SK-N-SH treated with all-trans-retinoic acid at 6 μM for 48 hours (cell line): ENCODE data around the gene TM7SF2.

Experiments
- ARNTL ChIP-seq: fragments of 450-650 bp; formaldehyde crosslinking; IDR thresholded peaks from 2 replicates; pipeline ENCODE4 v1.5.0; 2020; ENCODE audit warnings: low read depth, mild to moderate bottlenecking, moderate library complexity, borderline replicate concordance
- ISL1 ChIP-seq: fragments of 250-450 bp; sonication (Bioruptor Pico); IDR thresholded peaks from 2 replicates; pipeline ENCODE4 v2.1.2; 2022; ENCODE audit warnings: mild to moderate bottlenecking, moderate library complexity
- RARB ChIP-seq: fragments of 250-450 bp; sonication (Bioruptor Pico); IDR thresholded peaks from 2 replicates; pipeline ENCODE4 v1.8.0; 2021; ENCODE audit warnings: mild to moderate bottlenecking, moderate library complexity
- TF ChIP-seq, protein P1 (sequence below): fragments of 250-450 bp; sonication (Bioruptor Pico); IDR thresholded peaks from 2 replicates; pipeline ENCODE4 v1.5.1; 2020; ENCODE audit warnings: low read depth, mild to moderate bottlenecking, moderate library complexity

DNA sequence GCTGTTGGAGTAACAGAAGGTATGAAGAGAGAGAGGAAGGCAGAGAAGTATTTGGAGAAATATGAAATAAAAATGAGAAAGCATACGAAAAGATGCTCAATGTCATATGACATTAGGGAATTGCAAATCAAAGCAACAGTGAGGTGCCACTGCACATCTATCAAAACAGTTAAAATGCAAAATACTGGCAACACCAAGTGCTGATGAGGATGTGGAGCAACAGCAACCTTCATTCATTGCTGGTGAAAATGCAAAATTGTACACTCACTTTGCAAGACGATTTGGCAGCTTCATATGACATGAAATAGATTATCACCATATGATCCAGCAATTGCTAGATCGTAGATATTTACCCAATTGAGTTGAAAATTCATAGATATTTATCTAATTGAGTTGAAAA, 49.0 kb downstream of the TM7SF2 start:
- no peak for TF ChIP-seq ARNTL
- TF ChIP-seq ISL1 (CRISPR knock-in tag): no peak
- no peak for TF ChIP-seq RARB (CRISPR knock-in tag)
- TF ChIP-seq, protein P1, sequence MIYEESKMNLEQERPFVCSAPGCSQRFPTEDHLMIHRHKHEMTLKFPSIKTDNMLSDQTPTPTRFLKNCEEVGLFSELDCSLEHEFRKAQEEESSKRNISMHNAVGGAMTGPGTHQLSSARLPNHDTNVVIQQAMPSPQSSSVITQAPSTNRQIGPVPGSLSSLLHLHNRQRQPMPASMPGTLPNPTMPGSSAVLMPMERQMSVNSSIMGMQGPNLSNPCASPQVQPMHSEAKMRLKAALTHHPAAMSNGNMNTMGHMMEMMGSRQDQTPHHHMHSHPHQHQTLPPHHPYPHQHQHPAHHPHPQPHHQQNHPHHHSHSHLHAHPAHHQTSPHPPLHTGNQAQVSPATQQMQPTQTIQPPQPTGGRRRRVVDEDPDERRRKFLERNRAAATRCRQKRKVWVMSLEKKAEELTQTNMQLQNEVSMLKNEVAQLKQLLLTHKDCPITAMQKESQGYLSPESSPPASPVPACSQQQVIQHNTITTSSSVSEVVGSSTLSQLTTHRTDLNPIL (CRISPR knock-in tag): no peak
